HG03159 (cell line): ENCODE data around the gene NPTX1.

ENCODE experiments used
- ATAC-seq: cut with Tn5 transposase; IDR thresholded peaks from one replicate; pipeline ENCODE4 v1.9.1; 2021; ENCODE audit warnings: mild to moderate bottlenecking, moderate library complexity; ENCODE audit not compliant: unreplicated experiment

The NPTX1 gene

GRCh38 chr17:80445007-80445725, 31.2 kb downstream of the NPTX1 start:
- ATAC-seq: no peak

GRCh38 chr17:80444644-80444979, 31.8 kb downstream of the NPTX1 start:
- no peak for ATAC-seq

GRCh38 chr17:80443916-80444643, 32.3 kb downstream of the NPTX1 start:
- ATAC-seq: no peak

- no peak for ATAC-seq
Observed at GRCh38 chr17:80443498-80443897, 32.9 kb downstream of the NPTX1 start.

DNA sequence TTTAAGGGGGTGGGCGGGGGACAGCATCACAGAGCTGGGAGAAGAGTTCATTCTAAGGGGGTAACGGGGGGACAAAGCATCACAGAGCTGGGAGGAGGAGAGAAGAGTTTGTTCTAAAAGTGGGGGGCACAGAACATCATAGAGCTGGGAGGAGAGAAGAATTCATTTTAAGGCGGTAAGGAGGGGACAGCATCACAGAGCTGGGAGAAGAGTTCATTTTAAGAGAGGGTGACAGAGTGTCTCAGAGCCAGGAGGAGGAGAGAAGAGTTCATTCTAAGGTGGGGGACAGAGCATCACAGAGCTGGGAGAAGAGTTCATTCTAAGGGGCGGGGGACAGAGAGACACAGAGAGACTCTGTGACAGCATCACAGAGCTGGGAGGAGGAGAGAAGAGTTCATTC, 33.6 kb downstream of the NPTX1 start:
- no peak for ATAC-seq

GRCh38 chr17:80442323-80442659, 34.1 kb downstream of the NPTX1 start:
- no peak for ATAC-seq

GRCh38 chr17:80441598-80442322, 34.6 kb downstream of the NPTX1 start:
- no peak for ATAC-seq

DNA sequence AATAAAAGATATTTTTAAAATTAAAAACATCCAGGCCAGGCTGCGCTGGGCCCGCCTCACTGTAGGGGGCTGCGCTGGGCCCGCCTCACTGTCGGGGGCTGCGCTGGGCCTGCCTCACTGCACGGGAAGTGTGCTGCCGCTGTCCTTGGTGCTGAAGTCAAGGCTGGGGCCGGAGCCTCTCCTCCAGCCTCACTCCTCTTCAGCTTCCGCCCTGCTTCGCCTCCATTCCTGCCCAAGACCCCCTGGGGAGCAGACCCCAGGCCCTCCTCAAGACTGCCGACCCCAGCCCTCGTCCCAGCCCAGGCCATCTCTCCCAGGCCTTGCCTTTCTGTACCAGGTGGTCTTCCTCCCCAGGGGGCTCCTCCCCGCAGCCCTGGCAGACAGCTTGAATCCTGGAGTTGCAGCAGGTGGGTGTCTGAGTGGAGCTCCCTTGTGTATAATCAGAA, 35.3 kb downstream of the NPTX1 start:
- ATAC-seq: no peak

DNA sequence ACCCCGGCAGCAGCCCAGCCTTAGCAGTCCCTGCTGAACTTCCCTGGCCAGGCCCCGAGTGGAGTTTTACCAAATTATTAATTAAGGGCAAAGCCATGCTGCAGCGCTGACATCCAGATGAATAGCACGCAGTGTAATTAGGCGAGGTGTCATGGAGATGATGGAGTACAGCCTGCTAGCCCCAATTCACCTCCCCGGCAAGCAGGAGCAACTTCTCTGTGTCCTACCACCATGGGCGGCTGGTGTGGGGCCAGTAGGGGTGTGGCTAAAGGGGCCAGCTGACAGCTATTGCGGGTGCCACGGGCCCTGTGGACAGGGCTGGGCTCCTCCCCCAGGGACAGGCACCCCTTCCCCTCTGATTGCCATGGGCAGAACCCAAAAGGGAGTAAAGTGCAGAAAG, 36.9 kb downstream of the NPTX1 start:
- no peak for ATAC-seq

GRCh38 chr17:80438806-80439205, 37.6 kb downstream of the NPTX1 start:
- no peak for ATAC-seq

DNA sequence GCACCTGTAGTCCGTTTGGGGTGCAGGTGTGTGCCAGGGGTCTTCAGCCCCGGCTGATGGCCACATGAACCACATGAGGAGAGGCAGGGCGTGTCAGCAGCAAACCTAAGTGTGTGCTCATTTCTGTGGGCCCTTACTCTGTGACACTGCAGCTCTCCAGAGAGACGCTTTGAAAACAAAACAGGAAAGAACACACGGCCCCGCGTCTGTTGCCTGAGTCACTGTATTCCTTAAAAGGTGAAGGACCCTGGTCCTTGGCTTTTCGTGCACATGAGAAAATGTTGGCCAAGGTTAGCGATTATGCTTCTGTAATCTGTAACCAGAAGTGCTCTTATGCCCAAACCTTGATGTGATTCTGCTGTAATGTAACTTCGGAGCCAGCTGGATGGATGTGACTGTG, 38.9 kb downstream of the NPTX1 start:
- ATAC-seq: no peak

GRCh38 chr17:80433916-80434666, 42.3 kb downstream of the NPTX1 start:
- no peak for ATAC-seq

- no peak for ATAC-seq
Observed at GRCh38 chr17:80432961-80433550, 43.4 kb downstream of the NPTX1 start.

DNA sequence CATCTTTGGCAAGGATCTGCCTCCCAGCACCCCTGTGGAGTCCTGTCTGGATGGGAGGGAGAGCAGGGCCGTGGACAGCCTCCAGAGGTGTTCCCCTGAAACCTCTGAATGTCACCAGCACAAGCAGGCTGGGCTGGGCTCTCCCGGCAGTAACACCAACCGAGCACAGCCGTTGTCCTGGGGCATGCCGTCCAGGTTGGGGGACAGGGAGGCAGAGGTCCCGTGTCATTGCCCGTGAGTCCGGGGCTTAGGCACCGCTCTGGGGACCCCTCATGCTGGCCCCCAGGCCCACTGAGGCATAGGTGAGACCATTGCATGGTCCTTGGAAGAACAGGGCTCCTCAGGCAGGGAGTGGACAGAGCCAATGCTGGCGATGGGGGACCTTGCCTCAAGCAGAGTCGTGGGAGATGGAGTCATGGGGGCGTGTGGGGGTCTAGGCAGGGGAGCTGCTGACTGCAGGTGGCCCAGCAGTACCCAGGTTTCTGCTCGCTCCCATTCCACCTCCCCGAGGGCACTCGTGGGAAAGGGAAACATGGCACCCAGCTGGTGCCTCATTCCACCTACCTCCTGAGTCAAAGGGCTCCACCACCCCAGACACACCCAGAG, 44.0 kb downstream of the NPTX1 start:
- no peak for ATAC-seq

- ATAC-seq: no peak
Observed at GRCh38 chr17:80431246-80432195, 44.9 kb downstream of the NPTX1 start.

DNA sequence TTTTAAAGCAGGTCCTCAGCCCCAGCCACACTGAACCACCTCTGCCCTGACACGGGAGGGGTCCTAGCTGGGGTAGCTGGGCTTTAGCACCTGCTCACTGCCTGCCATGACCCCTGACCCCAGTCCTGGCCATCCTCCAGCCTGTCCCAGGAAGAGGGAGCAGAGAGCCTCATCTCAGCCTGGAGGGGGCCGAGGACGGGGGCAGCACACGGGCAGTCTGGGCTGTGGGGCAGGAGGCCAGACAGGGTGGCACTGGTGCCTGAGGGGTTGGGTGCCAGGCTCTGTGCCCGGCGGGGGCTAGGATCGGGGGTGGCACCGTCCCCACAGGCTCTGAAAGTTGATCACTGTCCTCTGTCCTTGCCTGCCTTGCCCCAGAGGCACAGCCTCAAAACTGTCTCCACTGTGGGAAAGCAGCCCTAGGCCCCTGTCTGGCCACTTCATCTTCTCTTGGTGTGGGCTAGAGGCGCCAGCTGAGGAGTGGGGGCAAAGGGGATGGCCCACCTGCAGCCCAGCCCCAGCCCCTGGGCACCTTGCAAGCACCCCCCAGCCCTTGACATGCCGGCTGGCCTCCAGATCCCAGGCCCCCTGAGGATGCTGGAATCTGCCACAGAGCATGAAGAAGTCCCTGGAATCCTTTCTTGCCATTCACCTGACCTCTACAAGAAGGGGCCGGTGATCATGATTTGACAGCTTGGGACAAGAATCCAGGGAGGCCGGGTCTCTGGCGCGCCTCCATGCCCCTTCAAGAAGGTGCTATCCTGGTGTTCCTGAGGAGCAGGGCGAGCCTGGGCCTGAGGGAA, 45.8 kb downstream of the NPTX1 start:
- ATAC-seq: no peak

DNA sequence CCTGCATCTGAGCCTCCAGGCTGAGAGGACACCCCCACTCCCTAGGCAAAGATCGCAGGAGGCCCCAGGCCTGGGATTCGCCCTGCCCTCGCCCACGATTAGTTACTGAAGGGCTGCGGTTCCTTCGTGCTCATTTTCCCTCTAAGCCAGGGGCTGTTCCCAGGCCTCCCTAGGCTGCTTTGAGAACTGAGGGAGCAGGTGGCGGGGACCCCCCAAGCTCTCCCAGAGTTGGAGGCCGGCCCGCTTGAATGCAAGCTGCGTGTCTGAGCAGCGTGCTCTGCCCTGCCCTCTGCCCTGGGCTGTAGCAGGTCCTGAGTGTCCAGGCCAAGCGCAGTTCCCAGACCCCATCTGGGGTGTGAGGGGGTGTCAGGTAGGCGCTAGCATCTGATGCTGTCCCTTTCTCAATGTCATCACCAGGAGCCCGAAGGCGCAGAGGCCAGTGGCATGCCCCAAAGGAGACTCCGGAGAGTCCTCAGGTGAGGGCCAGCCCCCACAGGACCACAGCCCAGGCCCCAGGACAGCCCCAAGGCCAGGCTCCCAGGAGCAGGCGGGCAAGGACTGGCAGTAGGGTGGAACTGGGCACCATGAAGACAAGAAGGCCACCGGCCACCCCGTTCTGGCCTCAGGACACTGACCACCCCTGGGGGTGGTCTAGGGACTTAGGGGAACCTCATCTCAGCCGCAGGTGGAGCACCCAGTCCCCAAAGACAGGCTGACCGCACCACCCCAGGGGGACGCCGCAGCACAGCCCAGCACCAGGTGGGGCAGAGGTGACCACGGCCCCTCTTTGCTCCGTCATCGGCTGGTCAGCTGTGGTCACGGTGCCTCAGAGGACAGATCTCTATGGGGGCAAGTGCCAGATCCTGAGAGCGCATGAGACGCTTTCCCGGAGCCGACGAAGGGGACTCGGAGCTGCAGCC, 46.8 kb downstream of the NPTX1 start:
- ATAC-seq: no peak

GRCh38 chr17:80428796-80429195, 47.6 kb downstream of the NPTX1 start:
- no peak for ATAC-seq
